ENCODE measurements around the gene KIAA1217. TPM values are rescaled to one million over a fixed set of nuclear protein-coding genes. Genes with fewer than 3 reads are reported as not detected.

Gene KIAA1217
- polyA plus RNA-seq, 3 donors: not detected

GRCh38 chr10:24324651-24325050 lies 115.7 kb downstream of the KIAA1217 start:
- Histone ChIP-seq H3K9ac (ENCODE audit: insufficient read depth, low read length, poor library complexity, severe bottlenecking) (no peak overlapping the region), H3K27ac (ENCODE audit: low read depth in 1 of 2, low read length in 2 of 2) (no peak overlapping the region), H3K4me3 (replicated peaks in 1 of 3; ENCODE audit: low read depth in 2 of 3, low read length in 3 of 3) (no peak overlapping the region), H3K4me1 (ENCODE audit: control insufficient read depth in 1 of 2, insufficient read depth in 2 of 2, low read length in 2 of 2) (no peaks in the 10 kb centered on the region), H3K27me3 (ENCODE audit: control insufficient read depth in 2 of 2, insufficient read depth in 2 of 2, low read length in 2 of 2) (no peaks in the 10 kb centered on the region), H3K36me3 (replicated peaks in 1 of 2; ENCODE audit: control insufficient read depth in 1 of 2, insufficient read depth in 2 of 2, low read length in 2 of 2) (no peaks in the 10 kb centered on the region), H2AFZ (ENCODE audit: insufficient read depth, low read depth, low read length, poor library complexity, severe bottlenecking) (no peak overlapping the region), H3K79me2 (ENCODE audit: insufficient read depth, low read length) (no peaks in the 10 kb centered on the region), H3K4me2 (replicated peaks; ENCODE audit: extremely low read depth, low read length, poor library complexity, severe bottlenecking) (no peak overlapping the region), H4K20me1 (ENCODE audit: insufficient read depth, low read length) (no peaks in the 10 kb centered on the region), H3K9me3 (replicated peaks in 1 of 2; ENCODE audit: control insufficient read depth in 1 of 2, insufficient read depth in 1 of 2, low read length in 2 of 2) (peaks cover 3 to 5% of the 10 kb centered on the region in 2 donors)
- H3K27me3 Mint-ChIP-seq (ENCODE audit: low read depth in 3 of 3): no peaks in the 10 kb centered on the region
- no peak overlapping the region for H3K4me3 Mint-ChIP-seq
- no CpG with 5 or more reads among the region's 3 CpGs for WGBS (ENCODE audit: insufficient coverage)
- H3K4me1 Mint-ChIP-seq: no peaks in the 10 kb centered on the region
- peaks cover 0 to 7% (median 3%) of the 10 kb centered on the region in 7 donors for H3K9me3 Mint-ChIP-seq
- H3K36me3 Mint-ChIP-seq: no peaks in the 10 kb centered on the region
- intact Hi-C loops (cut with micrococcal nuclease): no loop called here
- no peak overlapping the region for H3K27ac Mint-ChIP-seq
- DNase-seq: no peak
- TF ChIP-seq CTCF (IDR thresholded peaks at IDR 0.05): no peak

- Histone ChIP-seq H3K4me2 (replicated peaks; ENCODE audit: extremely low read depth, low read length, poor library complexity, severe bottlenecking) (no peak overlapping the region), H3K9me3 (replicated peaks in 1 of 2; ENCODE audit: control insufficient read depth in 1 of 2, insufficient read depth in 1 of 2, low read length in 2 of 2) (peaks cover 3 to 5% of the 10 kb centered on the region in 2 donors), H3K79me2 (ENCODE audit: insufficient read depth, low read length) (no peaks in the 10 kb centered on the region), H4K20me1 (ENCODE audit: insufficient read depth, low read length) (no peaks in the 10 kb centered on the region), H3K4me1 (ENCODE audit: control insufficient read depth in 1 of 2, insufficient read depth in 2 of 2, low read length in 2 of 2) (no peaks in the 10 kb centered on the region), H3K9ac (ENCODE audit: insufficient read depth, low read length, poor library complexity, severe bottlenecking) (no peak overlapping the region), H2AFZ (ENCODE audit: insufficient read depth, low read depth, low read length, poor library complexity, severe bottlenecking) (no peak overlapping the region), H3K27me3 (ENCODE audit: control insufficient read depth in 2 of 2, insufficient read depth in 2 of 2, low read length in 2 of 2) (no peaks in the 10 kb centered on the region), H3K36me3 (replicated peaks in 1 of 2; ENCODE audit: control insufficient read depth in 1 of 2, insufficient read depth in 2 of 2, low read length in 2 of 2) (no peaks in the 10 kb centered on the region), H3K4me3 (replicated peaks in 1 of 3; ENCODE audit: low read depth in 2 of 3, low read length in 3 of 3) (no peak overlapping the region), H3K27ac (ENCODE audit: low read depth in 1 of 2, low read length in 2 of 2) (no peak overlapping the region)
- H3K4me3 Mint-ChIP-seq: no peak overlapping the region
- H3K36me3 Mint-ChIP-seq: no peaks in the 10 kb centered on the region
- TF ChIP-seq CTCF (IDR thresholded peaks at IDR 0.05): no peak
- intact Hi-C loops (cut with micrococcal nuclease): no loop called here
- no peaks in the 10 kb centered on the region for H3K4me1 Mint-ChIP-seq
- no peak overlapping the region for H3K27ac Mint-ChIP-seq
- H3K9me3 Mint-ChIP-seq: peaks cover 2 to 9% (median 5%) of the 10 kb centered on the region in 7 donors
- DNase-seq: no peak
- peaks cover 0 to 2% (median 0%) of the 10 kb centered on the region in 3 donors for H3K27me3 Mint-ChIP-seq (ENCODE audit: low read depth in 3 of 3)
- WGBS (ENCODE audit: insufficient coverage): 76% methylated on average over 4 of the region's 5 CpGs
Observed at GRCh38 chr10:24331457-24331856, 122.5 kb downstream of the KIAA1217 start.
